OCI-M2 (cell line): ENCODE results near the gene SEMA3G.
A peak's percentile ranks its signal among the peaks of the same experiment; 100 is the strongest.

ENCODE experiments used
- DNase-seq: peaks from one replicate; lab custom pipeline; 2025; ENCODE audit not compliant: unreplicated experiment; lab: John Stamatoyannopoulos, UW

The SEMA3G gene

GRCh38 chr3:52439426-52440248 is 5.3 kb downstream of the SEMA3G start:
- no peak for DNase-seq

GRCh38 chr3:52438579-52439425 is 6.1 kb downstream of the SEMA3G start:
- DNase-seq, result no peak

- DNase-seq, result no peak
Observed at GRCh38 chr3:52438104-52438376, 6.9 kb downstream of the SEMA3G start.

DNA sequence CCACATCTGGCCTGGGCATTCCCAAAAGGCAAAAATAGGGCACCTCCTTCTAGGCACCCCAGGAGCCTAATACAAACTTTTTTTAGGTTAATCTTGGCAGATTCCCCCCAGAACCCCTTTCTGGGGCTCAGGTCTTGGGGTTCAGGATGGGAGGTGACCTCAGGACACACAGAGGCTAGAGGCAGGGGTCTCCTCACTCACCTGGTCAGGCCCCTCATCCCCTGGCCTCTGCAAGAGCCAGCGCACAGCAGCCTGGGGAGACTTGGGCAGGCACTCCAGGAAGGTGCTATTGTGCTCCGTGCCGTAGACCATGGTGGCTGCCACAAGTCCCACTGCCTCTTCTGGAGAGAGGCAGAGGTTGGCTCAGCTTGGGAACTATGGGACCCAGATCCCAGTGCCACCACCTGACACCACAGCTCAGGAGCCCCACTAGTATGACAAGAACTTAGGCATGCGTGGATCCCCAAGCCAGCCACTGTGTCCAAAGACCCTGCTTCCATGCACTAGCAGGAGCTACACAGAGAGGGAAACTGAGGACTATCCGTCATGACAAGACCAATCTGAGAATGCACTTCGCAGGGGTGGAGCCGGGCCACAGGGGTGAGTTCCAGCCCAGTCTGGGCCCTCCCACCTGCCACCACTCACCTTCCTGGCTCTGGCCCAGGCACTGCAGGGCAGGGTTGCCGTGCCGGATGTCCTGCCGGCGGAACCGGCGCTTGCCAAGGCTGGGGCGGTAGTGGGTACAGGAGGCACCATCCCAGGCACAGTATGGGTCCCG is 7.4 kb downstream of the SEMA3G start:
- no peak for DNase-seq

DNA sequence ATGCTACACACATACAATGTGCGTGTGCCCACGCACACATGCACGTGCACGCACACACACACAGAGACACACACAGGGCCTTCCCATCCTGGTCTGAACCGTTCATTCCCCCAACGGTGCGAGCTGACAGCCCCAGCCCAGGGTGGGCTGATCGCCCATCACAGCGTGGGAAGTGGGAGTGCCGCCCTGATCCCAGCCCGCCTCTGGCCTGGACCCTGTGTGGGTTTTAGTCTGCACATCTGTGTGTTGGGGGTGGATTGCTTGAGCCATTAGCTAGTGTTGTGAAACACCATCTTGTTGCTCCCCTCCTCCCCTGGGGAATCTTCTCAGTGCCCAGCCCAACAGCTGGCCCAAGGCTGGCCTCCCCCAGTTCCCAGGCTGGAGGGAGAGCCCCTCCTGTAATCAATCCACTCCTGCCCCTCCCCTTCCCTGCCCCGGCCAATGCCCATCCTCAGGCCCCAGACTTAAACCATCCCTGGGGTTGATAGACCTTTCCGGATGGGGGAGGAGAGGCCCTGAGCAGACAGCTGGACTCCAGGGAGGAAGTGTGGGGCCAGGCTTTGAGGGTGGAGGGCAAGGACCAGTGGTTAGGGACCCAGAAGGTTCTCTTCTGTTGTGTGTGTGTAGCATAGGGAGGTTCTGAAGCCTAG is 8.3 kb downstream of the SEMA3G start:
- DNase-seq, result no peak

DNA sequence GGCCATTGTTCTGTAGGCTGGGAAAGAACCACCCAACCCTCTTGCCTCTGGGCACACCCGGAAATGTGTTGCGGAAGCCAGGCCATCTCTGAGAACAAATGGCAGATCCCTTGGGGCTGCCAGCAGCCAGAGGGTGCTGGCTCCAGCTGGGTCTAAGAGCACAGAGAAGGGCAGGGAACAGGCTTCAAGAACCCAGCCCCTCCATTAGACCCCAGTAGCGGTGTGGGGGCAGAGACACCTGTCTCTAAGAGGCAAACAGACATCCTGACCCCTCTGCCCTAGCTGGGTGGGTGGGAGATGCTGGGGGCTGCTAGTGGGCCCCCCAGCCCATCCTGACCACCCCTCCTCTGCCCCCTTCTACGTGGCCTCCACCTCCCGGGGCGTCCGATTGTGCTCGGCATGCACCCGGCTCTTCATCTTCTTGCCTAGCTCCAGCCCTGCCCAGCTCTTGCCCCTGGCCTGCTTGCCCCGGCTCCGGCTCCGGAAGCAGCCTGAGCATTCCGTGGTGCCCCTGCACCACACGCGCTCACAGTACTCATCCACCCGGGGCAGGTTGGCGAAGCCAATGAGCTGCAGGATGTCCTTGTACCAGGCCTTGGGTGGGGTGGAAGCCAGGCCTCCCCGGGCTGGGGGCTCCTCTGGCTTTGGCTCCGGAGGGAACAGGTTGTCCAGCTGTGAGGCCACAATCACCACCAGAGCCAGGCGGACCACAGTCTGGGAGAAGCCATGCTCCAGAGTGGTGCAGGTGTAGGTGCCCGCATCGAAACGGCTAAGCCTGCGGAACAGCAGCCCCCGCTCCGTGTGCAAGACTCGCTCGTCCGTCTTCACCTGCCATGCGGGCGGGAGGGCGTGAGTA is 9.4 kb downstream of the SEMA3G start:
- DNase-seq, result no peak

- DNase-seq, result no peak
Observed at GRCh38 chr3:52434491-52435115, 10.3 kb downstream of the SEMA3G start.

DNA sequence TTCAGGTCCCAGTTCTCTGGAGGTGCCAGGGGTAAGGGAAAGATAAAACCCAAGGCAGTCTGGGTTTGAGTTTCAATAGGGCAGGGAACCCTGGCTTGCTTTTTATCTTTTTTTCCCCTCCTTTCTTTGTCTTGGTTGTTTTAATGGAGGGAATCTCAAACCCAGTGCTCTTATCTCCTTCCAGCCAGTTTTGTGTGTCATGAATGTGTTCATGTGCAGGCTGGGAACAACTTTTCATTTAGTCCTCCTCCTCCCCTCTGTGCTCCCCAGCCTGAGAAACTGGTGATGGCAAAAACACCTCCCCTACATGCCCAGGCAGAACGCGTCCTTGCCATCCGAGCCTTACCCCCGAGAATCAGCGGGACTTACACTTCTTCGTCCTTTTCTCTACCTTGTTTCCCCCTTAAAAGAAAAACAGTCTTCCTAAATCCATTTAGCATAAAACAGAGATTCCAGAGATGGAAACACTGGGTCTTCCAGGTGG is 10.9 kb downstream of the SEMA3G start:
- DNase-seq, result peak; percentile 23

DNA sequence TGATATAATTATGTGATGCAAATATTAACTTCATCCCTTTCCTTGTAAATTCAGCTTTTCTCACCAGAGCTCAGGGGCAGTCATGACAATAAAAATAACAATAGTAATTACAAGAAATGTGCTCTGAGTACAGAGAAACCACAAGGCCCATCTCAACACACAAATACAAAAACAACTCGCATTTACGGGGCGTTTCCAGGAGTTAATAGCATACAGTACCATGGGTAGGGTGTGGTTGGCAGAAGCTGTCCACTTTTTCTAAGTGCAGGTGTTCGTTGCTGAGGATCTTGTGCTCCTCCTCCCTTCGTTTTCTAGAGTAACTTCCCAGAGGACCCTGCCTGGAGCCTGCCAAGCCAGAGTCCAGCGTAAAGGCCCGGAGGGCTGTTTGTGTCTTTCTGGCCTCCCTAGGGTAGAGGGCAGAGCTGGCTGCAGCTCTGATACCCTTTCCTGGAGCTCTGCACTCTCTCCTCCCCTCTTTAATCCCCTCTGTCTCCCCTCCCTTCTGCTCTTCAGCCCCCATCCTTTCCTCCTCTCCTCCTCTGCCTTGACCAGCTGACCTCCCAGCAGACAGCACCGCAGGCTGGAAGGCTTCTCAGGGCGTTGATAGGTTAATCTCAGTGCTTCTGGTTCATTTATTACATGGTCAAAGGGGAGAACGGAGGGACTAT is 11.4 kb downstream of the SEMA3G start:
- no peak for DNase-seq

DNA sequence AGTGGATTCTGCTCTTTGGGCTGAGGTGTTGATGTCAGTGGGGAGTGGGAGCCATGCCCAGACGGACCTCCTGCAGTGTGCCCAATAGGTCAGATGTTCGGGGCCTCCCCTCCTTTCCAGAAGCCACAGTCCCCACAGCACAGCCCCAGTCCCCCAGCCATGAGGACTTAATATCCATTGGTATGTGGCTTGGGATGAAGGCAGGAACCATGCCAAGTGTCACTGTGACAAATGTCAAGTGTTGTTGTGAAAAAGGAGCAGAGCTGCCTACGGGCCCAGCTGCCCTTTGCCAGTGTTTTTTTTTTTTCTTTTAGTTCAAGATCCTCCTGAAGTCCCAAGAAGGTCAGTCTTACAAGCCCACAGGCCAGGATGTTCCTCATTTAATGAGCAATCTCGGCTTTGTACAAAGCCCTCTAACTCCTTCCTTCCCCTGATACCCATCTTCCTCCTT is 12.2 kb downstream of the SEMA3G start:
- no peak for DNase-seq

- DNase-seq, result no peak
Observed at GRCh38 chr3:52432225-52432624, 12.7 kb downstream of the SEMA3G start.

DNA sequence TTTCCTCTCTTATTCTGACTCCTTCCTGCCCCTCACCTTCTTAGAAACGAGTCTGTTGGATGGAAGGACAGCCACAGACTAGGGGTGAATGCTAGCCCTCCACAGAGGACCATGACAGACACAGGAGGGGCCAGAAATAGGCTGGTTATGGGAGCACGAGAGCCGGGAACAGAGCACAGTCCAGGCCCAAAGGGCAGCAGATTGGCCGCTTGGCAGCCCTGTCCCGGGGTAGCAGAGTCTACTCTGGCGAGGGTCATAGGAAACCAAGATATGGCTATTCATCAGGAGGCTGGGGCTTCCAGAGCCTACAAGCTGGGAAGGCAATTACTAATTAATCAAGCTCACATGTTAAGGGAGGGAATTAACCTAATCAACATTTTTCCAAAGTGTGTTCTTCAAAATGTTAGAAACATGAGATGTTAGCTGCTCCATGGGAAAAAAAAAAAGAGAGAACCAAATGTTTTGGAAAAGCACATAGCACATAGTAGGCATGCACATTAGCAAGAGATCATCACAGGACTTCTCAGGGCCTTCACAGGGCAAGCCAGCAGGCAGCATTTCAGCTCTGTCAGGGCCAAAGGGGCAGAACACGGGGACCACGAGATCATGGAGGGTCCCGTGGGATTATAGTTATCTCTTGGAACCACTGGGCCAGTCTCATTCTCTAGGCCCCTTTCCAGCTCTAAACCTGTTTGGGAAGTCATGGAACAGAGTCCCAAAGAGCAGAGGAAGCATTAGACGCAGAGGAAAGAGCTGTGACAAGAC is 13.3 kb downstream of the SEMA3G start:
- DNase-seq, result no peak

- DNase-seq, result no peak
Observed at GRCh38 chr3:52430416-52430810, 14.5 kb downstream of the SEMA3G start.

- no peak for DNase-seq
Observed at GRCh38 chr3:52429779-52430415, 15.0 kb downstream of the SEMA3G start.

DNA sequence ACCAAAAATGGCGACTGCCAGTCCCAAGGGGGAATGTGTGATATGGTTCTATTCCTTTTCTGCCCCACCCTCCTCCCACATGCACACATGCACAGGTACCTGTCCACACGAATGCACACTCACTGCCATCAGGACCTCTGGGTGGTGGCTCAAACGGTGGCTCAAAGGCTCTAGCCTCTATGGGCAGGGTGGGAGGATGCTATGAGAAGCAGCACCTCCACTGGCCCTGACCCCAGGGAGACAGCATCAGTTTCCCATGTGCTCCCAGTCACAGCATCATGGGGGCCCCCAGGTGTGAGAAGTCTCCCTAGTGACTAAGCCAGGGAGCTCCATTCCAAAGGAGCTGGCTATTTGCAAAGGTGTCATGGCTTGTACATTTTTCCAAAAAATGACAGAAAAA is 15.9 kb downstream of the SEMA3G start:
- no peak for DNase-seq

DNA sequence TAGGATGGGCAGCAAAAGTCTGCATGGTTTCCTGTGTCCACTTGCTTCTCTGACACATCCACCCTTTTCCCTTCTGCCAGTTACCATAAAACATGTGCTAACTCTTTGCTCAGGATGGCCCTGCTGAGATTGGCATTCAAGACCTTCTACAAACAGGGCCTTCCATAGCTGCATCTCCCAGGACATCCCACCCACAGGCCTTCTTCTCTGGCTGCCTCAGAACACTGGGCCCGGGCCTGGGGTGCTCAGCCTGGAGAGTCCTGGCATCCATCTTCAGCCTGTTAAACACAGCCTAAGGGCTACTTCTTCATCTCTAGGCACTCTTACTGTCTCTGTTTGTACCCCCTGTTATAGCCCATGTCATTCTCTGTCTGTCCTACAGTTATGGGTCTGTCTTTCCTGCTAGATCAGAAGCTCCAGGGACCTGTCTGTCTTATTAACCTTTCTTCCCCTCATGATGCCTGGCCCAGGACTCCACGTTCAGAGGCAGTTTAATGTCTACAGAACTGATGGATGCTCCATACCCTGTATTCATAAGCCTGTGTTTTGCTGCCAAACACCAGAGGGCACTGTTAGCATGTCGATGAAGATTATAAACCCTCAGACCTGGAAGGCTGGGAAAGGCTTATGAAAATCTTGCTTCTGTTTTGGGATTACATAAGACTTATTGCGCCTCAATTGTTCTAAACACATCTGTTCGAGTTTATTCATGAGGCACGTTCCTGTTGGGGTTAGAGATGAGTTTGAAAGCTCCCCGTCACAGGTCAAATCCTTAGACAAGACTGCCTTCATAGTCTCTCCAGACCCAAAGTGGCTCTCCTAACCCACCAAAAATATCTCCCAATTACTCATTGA is 16.5 kb downstream of the SEMA3G start:
- DNase-seq, result no peak

- DNase-seq, result no peak
Observed at GRCh38 chr3:52423173-52423572, 21.7 kb downstream of the SEMA3G start.
